ENCODE measurements around the gene OR6A2. TPM values are rescaled to one million over a fixed set of nuclear protein-coding genes. Genes with fewer than 3 reads are reported as not detected.
A peak's percentile ranks its signal among the peaks of the same experiment; 100 is the strongest.

The OR6A2 gene
- not detected for polyA plus RNA-seq

DNA sequence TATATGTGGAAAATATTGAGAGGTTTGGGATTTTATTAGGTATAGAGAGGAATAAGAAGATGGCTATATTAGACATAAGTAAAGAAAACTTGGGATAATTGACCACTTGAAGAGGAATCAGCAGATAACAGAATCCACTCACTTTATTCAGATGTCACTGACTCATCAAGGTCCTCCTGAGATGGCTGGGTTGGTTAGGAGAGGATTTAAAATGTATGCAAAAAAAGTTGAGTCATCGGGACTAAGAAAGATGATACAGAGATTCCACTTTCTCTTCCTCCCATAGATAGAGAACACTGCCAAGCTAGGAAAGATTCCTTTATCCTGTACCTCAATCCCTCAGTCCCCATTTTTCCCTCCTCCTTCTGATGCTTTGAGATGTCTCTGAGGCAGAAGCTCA is at the start of gene OR6A2:
Gene OR6A2 (minus strand): TSS at position 288 of the 400 bp plus-strand sequence. CDS start 3,981 bp downstream, outside the sequence.
- Mint-ChIP-seq H3K4me3 (no peak within 1 kb of the TSS), H3K27ac (no peak within 1 kb of the TSS), H3K4me1 (no peaks in the 10 kb centered on the region), H3K36me3 (peaks cover 0 to 8% (median 5%) of the 10 kb centered on the region in 3 donors), H3K9me3 (peaks cover 0 to 6% (median 0%) of the 10 kb centered on the region in 6 donors), H3K27me3 (ENCODE audit: low read depth in 3 of 3) (peaks cover 2 to 5% (median 3%) of the 10 kb centered on the region in 3 donors)
- no peak for DNase-seq

DNA sequence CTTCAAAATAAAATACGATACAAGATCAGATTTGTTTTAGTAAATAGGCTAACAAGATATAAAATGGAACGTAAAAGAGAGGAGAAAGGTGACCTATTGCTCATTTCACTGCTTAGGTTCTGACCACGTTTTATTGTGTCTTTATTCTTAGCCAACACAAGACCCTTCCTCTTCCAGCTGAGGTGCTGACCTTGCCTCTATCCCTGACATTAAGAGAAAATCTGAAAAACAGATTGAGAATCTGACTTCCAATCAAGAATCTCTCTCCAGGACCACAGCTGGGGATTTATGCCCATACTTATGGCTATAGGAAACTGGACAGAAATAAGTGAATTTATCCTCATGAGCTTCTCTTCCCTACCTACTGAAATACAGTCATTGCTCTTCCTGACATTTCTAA is 45.9 kb upstream of the OR6A2 start, which contains the start of gene OR10A5:
Gene OR10A5 (plus strand): TSS at position 301 of the 400 bp plus-strand sequence. CDS start 0 bp downstream, at position 301.
- H3K27ac Mint-ChIP-seq: no peak within 1 kb of the TSS
- H3K9me3 Mint-ChIP-seq: peaks cover 0 to 4% (median 0%) of the 10 kb centered on the region in 6 donors
- no peak for DNase-seq
- H3K27me3 Mint-ChIP-seq (ENCODE audit: low read depth in 3 of 3): peaks cover 2 to 5% (median 2%) of the 10 kb centered on the region in 3 donors
- H3K4me1 Mint-ChIP-seq: no peaks in the 10 kb centered on the region
- no peaks in the 10 kb centered on the region for H3K36me3 Mint-ChIP-seq
- no peak within 1 kb of the TSS for H3K4me3 Mint-ChIP-seq

DNA sequence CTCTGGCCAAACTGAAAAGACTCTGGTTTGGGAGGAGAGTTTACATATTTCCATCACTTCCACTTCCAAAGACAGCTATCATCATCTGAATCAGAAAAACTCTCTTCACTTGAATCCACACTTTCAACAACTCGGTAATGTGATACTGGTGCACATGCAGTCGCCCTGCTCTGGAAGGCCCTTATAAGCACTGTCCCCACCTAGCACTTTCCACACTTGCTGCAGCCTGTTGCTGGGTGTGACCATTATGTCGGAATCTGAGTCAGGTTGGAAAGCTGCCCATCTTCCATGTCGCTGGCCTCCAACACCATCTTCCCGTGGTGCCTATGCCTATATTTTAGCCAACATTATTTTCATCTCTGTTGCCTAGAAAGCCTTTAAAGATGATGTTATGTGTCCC is 44.9 kb upstream of the OR6A2 start:
- no peak overlapping the region for H3K4me3 Mint-ChIP-seq
- no peaks in the 10 kb centered on the region for H3K4me1 Mint-ChIP-seq
- no peaks in the 10 kb centered on the region for H3K36me3 Mint-ChIP-seq
- no peak for DNase-seq
- peaks cover 0 to 4% (median 0%) of the 10 kb centered on the region in 6 donors for H3K9me3 Mint-ChIP-seq
- peaks cover 2 to 5% (median 4%) of the 10 kb centered on the region in 3 donors for H3K27me3 Mint-ChIP-seq (ENCODE audit: low read depth in 3 of 3)
- H3K27ac Mint-ChIP-seq: no peak overlapping the region

DNA sequence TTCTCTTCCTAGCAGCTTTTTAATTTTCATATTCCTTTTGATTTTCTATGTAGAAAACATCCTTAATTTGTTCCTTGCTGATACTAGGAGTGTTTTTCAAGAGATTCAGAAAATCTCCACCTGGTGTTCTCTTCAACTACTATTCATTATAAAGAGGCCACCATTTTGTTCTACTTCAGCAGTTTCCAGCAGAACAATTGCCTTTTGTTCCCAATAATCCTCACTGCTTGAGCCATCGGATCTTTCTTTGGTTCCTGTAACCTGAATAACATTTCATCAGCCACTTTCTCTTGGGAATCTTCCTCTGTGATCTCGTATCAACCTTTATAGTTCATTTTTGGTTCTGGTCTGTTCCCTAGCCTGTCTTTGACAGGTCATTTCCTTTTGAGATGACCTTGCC is 44.2 kb upstream of the OR6A2 start:
- H3K9me3 Mint-ChIP-seq: peaks cover 0 to 4% (median 0%) of the 10 kb centered on the region in 6 donors
- no peaks in the 10 kb centered on the region for H3K36me3 Mint-ChIP-seq
- H3K4me1 Mint-ChIP-seq: no peaks in the 10 kb centered on the region
- no peak for DNase-seq
- H3K4me3 Mint-ChIP-seq: no peak overlapping the region
- H3K27me3 Mint-ChIP-seq (ENCODE audit: low read depth in 3 of 3): peaks cover 2 to 5% (median 4%) of the 10 kb centered on the region in 3 donors
- H3K27ac Mint-ChIP-seq: no peak overlapping the region

DNA sequence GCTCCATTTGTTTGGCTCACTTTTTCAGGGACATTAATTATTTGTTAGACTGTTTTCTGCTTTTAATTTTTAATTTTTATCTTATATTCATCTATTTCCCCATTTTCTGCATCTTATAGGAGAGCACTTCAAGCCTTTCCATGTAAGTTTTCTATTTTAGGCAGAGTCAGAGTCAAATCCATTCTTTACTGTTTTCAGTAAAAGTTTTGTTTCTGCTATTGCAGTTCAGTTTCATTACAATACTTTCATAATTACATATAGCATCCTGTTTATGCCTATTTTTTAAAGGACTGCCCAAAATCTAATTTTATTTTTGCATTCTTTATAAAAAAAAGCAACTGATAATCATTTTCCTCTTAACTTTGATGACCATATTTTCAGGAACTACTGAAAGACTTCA is 42.2 kb upstream of the OR6A2 start:
- peaks cover 2% of the 10 kb centered on the region in 3 donors for H3K27me3 Mint-ChIP-seq (ENCODE audit: low read depth in 3 of 3)
- H3K27ac Mint-ChIP-seq: no peak overlapping the region
- no peak for DNase-seq
- no peaks in the 10 kb centered on the region for H3K36me3 Mint-ChIP-seq
- no peak overlapping the region for H3K4me3 Mint-ChIP-seq
- H3K4me1 Mint-ChIP-seq: no peaks in the 10 kb centered on the region
- H3K9me3 Mint-ChIP-seq: peaks cover 0 to 4% (median 0%) of the 10 kb centered on the region in 6 donors

DNA sequence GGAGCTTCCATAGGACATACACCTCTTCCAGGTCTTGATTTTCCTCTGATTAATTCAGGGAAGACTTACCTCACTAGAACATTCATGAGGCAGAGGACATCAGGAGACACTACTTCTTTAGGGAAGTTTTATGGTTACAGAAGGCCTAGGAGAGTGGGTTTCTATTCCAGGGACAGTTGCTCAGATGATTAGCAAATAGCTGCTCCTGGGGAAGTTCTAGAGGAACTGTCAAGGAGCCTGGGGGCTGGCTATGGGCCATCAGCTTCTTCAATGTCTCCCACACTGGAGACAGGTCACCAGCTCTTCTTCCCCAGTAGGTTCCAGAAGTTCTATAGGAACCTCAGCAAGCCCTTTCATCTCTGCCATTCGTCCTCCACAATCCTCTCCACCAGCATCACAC is 34.5 kb upstream of the OR6A2 start:
- peaks cover 2 to 8% (median 2%) of the 10 kb centered on the region in 3 donors for H3K27me3 Mint-ChIP-seq (ENCODE audit: low read depth in 3 of 3)
- no peaks in the 10 kb centered on the region for H3K9me3 Mint-ChIP-seq
- DNase-seq: no peak
- no peaks in the 10 kb centered on the region for H3K36me3 Mint-ChIP-seq
- no peaks in the 10 kb centered on the region for H3K4me1 Mint-ChIP-seq
- H3K27ac Mint-ChIP-seq: no peak overlapping the region
- H3K4me3 Mint-ChIP-seq: no peak overlapping the region

DNA sequence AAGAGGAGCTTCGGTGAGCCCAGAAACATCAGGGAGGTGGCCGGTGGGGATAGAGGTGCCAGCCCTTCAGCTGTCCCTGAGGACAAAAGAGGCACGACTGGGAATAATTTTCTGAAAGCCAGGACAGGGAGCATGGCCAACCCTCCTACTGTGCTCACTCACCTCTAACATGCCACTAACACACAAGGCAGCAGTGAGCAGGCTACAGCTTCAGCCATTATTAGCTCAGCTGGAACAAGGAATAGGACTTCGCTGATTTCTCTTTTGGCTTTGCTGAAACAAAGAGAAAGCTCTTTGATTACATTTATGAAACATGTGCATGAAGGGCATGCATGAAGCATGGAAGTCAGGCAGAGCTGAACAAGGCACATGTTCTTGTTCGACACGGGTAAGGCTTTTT is 33.9 kb upstream of the OR6A2 start:
- Mint-ChIP-seq H3K36me3 (no peaks in the 10 kb centered on the region), H3K9me3 (no peaks in the 10 kb centered on the region), H3K27ac (no peak overlapping the region), H3K27me3 (ENCODE audit: low read depth in 3 of 3) (peaks cover 2 to 8% (median 2%) of the 10 kb centered on the region in 3 donors), H3K4me3 (no peak overlapping the region), H3K4me1 (no peaks in the 10 kb centered on the region)
- no peak for DNase-seq

DNA sequence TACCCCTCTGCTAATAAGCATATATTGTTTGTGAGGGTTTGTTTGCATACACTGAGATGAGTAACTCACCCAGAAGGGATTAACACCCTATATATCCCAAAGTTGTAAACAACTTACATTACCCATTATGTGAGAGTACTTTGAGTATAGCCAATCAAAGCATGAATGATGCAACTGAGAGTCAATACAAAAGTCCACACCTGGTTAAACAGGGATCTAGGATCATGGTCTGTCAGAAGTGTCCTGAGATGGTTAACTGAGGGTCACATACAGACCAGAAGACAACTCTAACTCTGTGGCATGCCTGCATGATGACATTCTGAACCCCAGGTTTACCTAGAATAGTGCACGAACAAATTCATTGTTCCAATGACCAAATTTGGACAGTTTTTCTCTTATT is 28.6 kb upstream of the OR6A2 start:
- no peaks in the 10 kb centered on the region for H3K9me3 Mint-ChIP-seq
- H3K36me3 Mint-ChIP-seq: no peaks in the 10 kb centered on the region
- no peak for DNase-seq
- peaks cover 0 to 2% (median 1%) of the 10 kb centered on the region in 3 donors for H3K27me3 Mint-ChIP-seq (ENCODE audit: low read depth in 3 of 3)
- H3K4me1 Mint-ChIP-seq: no peaks in the 10 kb centered on the region
- H3K27ac Mint-ChIP-seq: no peak overlapping the region
- H3K4me3 Mint-ChIP-seq: no peak overlapping the region

DNA sequence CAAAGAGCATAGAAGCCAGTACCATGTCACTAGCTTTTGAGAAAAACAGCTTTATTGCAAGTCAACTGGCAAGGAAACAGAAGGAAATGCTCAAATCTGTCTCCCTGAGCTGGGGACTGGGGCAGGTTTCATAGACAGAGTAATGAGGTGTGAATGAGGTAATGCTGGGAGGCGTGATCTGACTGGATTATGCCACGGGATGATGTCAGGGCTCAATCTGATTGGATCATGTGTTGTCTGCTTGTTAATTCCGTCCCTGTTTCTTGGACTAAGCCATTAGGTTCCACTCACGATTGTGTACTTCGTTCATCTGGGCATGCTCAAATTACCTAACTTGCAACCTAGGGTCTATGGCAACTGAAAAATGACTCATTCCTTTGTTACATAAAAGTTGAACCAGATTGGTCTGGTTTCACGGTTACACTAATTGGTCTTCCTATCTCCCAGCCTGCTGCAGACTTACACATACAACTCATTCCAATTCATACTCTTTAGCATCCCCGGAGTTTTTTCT is 25.8 kb upstream of the OR6A2 start:
- Mint-ChIP-seq H3K9me3 (no peaks in the 10 kb centered on the region), H3K4me3 (no peak overlapping the region), H3K27ac (no peak overlapping the region), H3K36me3 (no peaks in the 10 kb centered on the region), H3K4me1 (no peaks in the 10 kb centered on the region), H3K27me3 (ENCODE audit: low read depth in 3 of 3) (peaks cover 1 to 10% (median 2%) of the 10 kb centered on the region in 3 donors)
- DNase-seq: no peak

DNA sequence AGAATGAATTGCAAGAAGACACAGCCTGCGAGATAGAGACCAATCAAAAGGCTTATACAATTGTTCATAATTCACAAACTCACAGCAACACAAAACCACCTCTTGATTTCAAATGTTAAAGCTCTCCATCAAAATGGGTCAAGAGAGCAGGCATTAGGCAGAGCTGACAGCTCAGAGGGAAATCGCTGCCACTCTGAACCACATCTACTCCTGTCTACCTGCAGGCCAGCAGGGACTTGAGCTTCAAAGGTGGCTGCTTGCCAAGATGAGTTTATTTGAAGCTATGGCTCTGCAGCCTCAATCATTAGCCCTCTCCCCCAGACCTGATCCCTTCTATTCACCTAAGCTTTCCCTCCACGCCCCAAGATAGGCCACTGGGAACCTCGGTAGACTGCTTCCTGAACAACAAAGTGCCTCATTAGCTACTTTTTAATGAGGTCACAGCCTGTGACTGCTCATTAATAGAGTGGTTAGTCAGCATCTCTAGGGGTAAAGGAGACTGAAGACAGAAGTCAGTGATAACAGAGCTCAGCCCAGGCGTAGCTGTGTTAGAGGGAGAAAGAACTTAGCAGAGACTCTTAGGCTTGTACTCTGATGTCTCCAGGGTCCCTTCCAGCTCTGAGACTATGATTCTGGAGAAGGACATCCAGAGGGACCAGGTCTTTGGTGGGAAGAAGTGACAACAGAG is 24.8 kb upstream of the OR6A2 start:
- peaks cover 2 to 9% (median 3%) of the 10 kb centered on the region in 3 donors for H3K27me3 Mint-ChIP-seq (ENCODE audit: low read depth in 3 of 3)
- DNase-seq: no peak
- no peaks in the 10 kb centered on the region for H3K4me1 Mint-ChIP-seq
- no peak overlapping the region for H3K27ac Mint-ChIP-seq
- no peaks in the 10 kb centered on the region for H3K36me3 Mint-ChIP-seq
- no peaks in the 10 kb centered on the region for H3K9me3 Mint-ChIP-seq
- H3K4me3 Mint-ChIP-seq: no peak overlapping the region

DNA sequence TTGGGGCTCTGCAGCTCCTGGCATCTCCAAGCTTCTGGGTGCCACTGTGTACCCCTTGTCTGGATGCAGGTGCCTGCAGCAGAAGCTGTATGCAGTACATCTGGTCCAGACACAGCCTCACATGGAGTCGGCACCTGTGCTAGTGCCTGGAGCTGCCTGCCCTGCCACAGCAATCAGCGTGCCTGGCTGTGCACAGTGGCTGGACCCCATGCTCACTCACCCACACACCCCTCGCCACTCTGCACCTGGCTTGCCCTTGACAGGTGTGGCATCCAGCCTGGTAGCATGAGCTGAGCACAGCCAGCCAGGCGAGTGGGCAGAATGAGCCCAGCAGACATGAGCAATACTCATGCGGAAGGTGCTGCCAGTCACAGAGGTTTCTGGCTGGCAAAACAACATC is 19.5 kb upstream of the OR6A2 start:
- DNase-seq: no peak
- H3K9me3 Mint-ChIP-seq: no peaks in the 10 kb centered on the region
- peaks cover 3 to 9% (median 4%) of the 10 kb centered on the region in 3 donors for H3K27me3 Mint-ChIP-seq (ENCODE audit: low read depth in 3 of 3)
- H3K27ac Mint-ChIP-seq: no peak overlapping the region
- no peak overlapping the region for H3K4me3 Mint-ChIP-seq
- H3K36me3 Mint-ChIP-seq: no peaks in the 10 kb centered on the region
- no peaks in the 10 kb centered on the region for H3K4me1 Mint-ChIP-seq

DNA sequence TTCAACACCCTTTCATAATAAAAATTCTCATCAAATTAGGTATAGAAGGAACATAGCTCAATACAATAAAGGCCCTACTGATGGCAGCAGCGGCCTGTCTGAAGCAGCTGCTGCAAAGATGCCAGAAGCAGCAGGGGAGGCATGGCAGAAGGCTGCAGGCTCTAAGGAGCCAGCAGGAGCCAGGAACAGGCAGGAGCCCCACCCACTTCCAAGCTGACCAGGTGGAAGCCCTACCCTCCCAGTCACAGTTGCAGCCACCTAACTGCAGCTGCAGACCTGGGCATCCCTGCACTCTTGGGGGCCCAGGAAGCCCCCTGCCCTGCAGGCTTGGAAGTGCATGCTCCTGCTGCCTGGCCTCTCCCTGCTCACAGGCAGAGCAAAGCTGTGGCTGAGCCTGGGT is 18.2 kb upstream of the OR6A2 start:
- Mint-ChIP-seq H3K27ac (no peak overlapping the region), H3K36me3 (no peaks in the 10 kb centered on the region), H3K9me3 (no peaks in the 10 kb centered on the region), H3K4me1 (no peaks in the 10 kb centered on the region), H3K27me3 (ENCODE audit: low read depth in 3 of 3) (peaks cover 2 to 9% (median 3%) of the 10 kb centered on the region in 3 donors), H3K4me3 (no peak overlapping the region)
- no peak for DNase-seq

DNA sequence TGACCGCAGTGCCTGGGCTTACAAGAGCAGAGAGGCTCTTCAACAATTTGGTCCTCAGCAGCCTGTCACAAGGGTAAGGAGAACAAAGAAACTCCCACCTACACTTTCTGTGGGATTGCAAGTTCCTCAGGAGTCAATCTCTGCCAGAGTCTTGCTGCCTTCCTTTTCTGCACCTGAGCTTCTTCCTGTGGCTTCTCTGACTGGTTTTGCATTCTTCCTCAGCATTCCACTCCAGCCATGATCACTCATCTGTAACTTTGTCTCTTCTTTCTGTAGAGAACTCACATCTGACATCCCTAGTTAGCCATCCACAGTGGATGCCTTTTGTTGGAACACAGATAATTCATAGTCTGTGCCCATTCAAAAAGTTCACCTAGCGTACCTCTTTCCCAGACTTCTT is 14.2 kb upstream of the OR6A2 start:
- DNase-seq: no peak
- Mint-ChIP-seq H3K36me3 (no peaks in the 10 kb centered on the region), H3K27me3 (ENCODE audit: low read depth in 3 of 3) (peaks cover 3 to 12% (median 10%) of the 10 kb centered on the region in 3 donors), H3K27ac (no peak overlapping the region), H3K4me1 (no peaks in the 10 kb centered on the region), H3K9me3 (no peaks in the 10 kb centered on the region), H3K4me3 (no peak overlapping the region)

DNA sequence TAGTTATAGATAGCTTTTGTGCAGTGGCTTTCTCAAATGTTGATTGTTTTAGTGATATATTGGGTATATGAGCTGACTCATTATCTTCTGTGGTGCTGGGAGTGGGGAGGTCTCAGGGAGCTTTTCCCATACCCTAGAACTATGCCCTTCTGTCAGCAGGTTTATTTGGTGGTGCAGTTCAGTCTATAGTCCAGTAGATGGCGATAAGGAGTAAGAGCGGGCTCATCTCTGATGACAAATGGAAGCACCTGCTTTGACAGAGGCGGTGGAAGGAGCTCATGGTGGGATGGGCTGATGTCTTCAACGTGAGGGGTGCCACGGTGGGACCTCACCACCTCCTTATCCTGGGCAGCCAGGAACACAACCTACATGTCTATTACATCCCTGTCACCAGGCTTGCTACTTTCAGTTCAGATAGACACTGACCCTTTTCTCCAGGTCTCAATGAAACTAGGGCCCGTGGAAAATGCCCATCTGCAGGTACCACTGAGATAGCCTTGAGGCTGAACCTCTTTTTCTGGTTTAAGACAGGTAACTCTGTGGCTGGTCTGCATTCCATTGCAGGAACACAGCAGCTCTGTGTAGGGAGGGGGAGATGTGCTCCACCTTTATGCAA is 13.0 kb upstream of the OR6A2 start:
- Mint-ChIP-seq H3K9me3 (no peaks in the 10 kb centered on the region), H3K27me3 (ENCODE audit: low read depth in 3 of 3) (peaks cover 3 to 14% (median 11%) of the 10 kb centered on the region in 3 donors), H3K36me3 (no peaks in the 10 kb centered on the region), H3K4me1 (no peaks in the 10 kb centered on the region), H3K4me3 (no peak overlapping the region), H3K27ac (no peak overlapping the region)
- peak; percentile 30 to 39 (median 36) for DNase-seq

All from immature natural killer cell (primary cell).